GM12891 (cell line): ENCODE results near the gene NAA16.

Experiments
- POLR2A ChIP-seq: IDR thresholded peaks from 2 replicates; pipeline ENCODE4 v1.6.1; 2011; ENCODE audit warnings: low read depth, low read length, control low read depth
- POLR2AphosphoS5 ChIP-seq: IDR thresholded peaks from 2 replicates; pipeline ENCODE4 v1.6.1; 2011; ENCODE audit warnings: low read depth, low read length, control low read depth
- POU2F2 ChIP-seq: IDR thresholded peaks from 2 replicates; pipeline ENCODE4 v1.6.1; 2011; ENCODE audit warnings: low read depth, mild to moderate bottlenecking, control low read depth, low read length, moderate library complexity

DNA sequence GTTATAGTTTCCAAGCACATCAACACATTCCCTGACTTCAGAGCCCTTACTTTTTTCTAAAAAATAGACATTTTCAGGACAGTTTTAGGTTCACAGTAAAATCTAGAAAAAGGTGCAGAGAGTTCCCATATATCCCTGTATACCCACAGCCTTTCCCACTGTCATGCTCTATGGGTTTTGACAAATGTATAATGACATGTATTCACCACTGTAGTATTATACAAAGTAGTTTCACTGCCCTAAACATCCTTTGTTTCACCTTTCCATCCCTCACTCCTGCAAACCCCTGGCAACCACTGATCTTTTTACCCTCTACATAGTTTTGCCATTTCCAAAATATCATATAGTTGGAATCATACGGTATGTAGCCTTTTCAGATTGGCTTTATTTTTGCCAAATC, 15.6 kb downstream of the NAA16 start:
- TF ChIP-seq POLR2AphosphoS5 (no peak), POU2F2 (no peak), POLR2A (no peak)
